ENCODE results near the gene SUCNR1. TPM values are rescaled to one million over a fixed set of nuclear protein-coding genes. Genes with fewer than 3 reads are reported as not detected.
"Not testable (repeated sequence)": the region's sequence is repeated elsewhere in the genome, so short reads cannot be mapped to it uniquely, and the experiment has no call there.

SUCNR1 gene
- total RNA-seq, 1 donor from 2014 or later: 0.75 TPM

- no peak for DNase-seq (ENCODE audit: extremely low spot score, unreplicated experiment)
- no peak for TF ChIP-seq CTCF (conservative IDR thresholded peaks at IDR 0.05)
- Mint-ChIP-seq H3K27me3 (no peaks in the 10 kb centered on the region), H3K4me1 (ENCODE audit: unreplicated experiment) (no peaks in the 10 kb centered on the region), H3K27ac (no peak overlapping the region), H3K36me3 (no peaks in the 10 kb centered on the region), H3K9me3 (peaks cover under 1% of the 10 kb centered on the region), H3K4me3 (no peak overlapping the region)
These were observed 7.7 kb downstream of the SUCNR1 start for GRCh38 chr3:151881137-151881536.

- not testable (repeated sequence) for H3K4me3 Mint-ChIP-seq; DNase-seq (ENCODE audit: extremely low spot score, unreplicated experiment); H3K4me1 Mint-ChIP-seq (ENCODE audit: unreplicated experiment); H3K27ac Mint-ChIP-seq; H3K36me3 Mint-ChIP-seq; H3K9me3 Mint-ChIP-seq; H3K27me3 Mint-ChIP-seq
These were observed 12.0 kb downstream of the SUCNR1 start for GRCh38 chr3:151885397-151885796.

DNA sequence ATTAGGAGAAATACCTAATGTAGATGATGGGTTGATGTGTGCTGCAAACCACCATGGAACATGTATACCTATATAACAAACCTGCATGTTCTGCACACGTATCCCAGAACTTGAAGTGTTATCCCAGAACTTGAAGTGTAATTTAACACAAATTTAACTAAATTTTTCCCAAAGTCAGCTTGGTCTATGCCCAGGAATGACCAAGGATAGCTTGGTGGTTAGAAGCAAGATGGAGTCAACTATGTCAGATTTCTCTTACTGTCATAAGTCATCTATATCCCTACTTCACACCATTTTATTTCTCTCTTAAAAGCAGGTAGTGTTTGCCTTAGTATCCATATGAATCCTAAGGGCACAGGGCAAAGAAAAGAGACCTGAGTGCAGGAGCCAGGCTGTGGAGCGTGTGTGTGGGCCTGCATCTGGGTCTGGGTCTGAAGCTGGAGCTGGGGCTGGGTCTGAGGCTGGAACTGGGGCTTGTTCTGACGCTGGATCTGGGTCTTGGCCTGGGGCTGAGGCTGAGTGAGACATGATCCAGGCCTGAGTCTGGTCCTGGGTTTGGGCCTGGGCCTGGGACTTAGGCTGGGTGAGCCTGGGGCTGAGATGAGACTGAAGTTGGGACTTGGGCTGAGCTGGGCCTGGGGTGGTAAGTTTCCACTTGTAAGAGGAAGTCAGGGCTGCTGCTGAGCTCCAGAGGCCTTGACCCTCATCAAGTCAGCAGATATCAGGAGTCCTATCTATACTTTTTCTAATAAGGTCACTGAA is 14.2 kb downstream of the SUCNR1 start:
- H3K27ac Mint-ChIP-seq; H3K9me3 Mint-ChIP-seq; H3K36me3 Mint-ChIP-seq; H3K4me3 Mint-ChIP-seq; DNase-seq (ENCODE audit: extremely low spot score, unreplicated experiment); H3K27me3 Mint-ChIP-seq; H3K4me1 Mint-ChIP-seq (ENCODE audit: unreplicated experiment): not testable (repeated sequence)

- H3K4me3 Mint-ChIP-seq: no peak overlapping the region
These were observed 17.3 kb downstream of the SUCNR1 start for GRCh38 chr3:151890721-151891141.

GRCh38 chr3:151891721-151892120 is 18.3 kb downstream of the SUCNR1 start:
- H3K9me3 Mint-ChIP-seq: no peaks in the 10 kb centered on the region
- no peak for DNase-seq (ENCODE audit: extremely low spot score, unreplicated experiment)
- no peak overlapping the region for H3K4me3 Mint-ChIP-seq
- peak overlapping the region; percentile 17 for H3K27ac Mint-ChIP-seq
- H3K36me3 Mint-ChIP-seq: no peaks in the 10 kb centered on the region
- no peak for TF ChIP-seq CTCF (conservative IDR thresholded peaks at IDR 0.05)
- peaks cover 13% of the 10 kb centered on the region for H3K4me1 Mint-ChIP-seq (ENCODE audit: unreplicated experiment)
- H3K27me3 Mint-ChIP-seq: no peaks in the 10 kb centered on the region

More at GRCh38 chr3:151890721-151891141, 17.3 kb downstream of the SUCNR1 start:
- Mint-ChIP-seq H3K27me3 (no peaks in the 10 kb centered on the region), H3K9me3 (peaks cover 6% of the 10 kb centered on the region), H3K27ac (no peak overlapping the region), H3K4me1 (ENCODE audit: unreplicated experiment) (peaks cover 6% of the 10 kb centered on the region), H3K36me3 (no peaks in the 10 kb centered on the region)
- no peak for TF ChIP-seq CTCF (conservative IDR thresholded peaks at IDR 0.05)
- no peak for DNase-seq (ENCODE audit: extremely low spot score, unreplicated experiment)

- TF ChIP-seq CTCF (conservative IDR thresholded peaks at IDR 0.05): no peak
- Mint-ChIP-seq H3K27me3 (peaks cover 3% of the 10 kb centered on the region), H3K36me3 (no peaks in the 10 kb centered on the region), H3K4me1 (ENCODE audit: unreplicated experiment) (peaks cover 18% of the 10 kb centered on the region), H3K27ac (no peak overlapping the region), H3K4me3 (no peak overlapping the region), H3K9me3 (peaks cover 5% of the 10 kb centered on the region)
- no peak for DNase-seq (ENCODE audit: extremely low spot score, unreplicated experiment)
These were observed 20.8 kb downstream of the SUCNR1 start for GRCh38 chr3:151894219-151894618.
